Heart left ventricle (tissue), 13 donors: ENCODE results near the gene CHL1.

Experiments used
- CTCF ChIP-seq, 12 donors: fragments of 200-600 bp; sonication (generic) in 4 of 12; IDR thresholded peaks; one replicate each; pipeline versions ENCODE4 v1.5.0 to v1.8.0; 2018 to 2022; ENCODE audit warnings: antibody characterized with exemption in 12 of 12, mild to moderate bottlenecking in 5 of 12
- POLR2A ChIP-seq, 2 donors: fragments of 450-650 bp; IDR thresholded peaks; one replicate each; pipeline ENCODE4 v1.6.1; 2017; ENCODE audit warnings: antibody characterized with exemption in 2 of 2, mild to moderate bottlenecking in 2 of 2, moderate library complexity in 2 of 2
- donor health status: ischemic (EF 13 %, LVEDD 7.1; RV severe dilation, severe dysfunction).
- donor health status: DM: no; HTN: yes; CAD: no.
- donor health status: DM: no; HTN: no; CAD: no.
- donor health status: ischemic (EF 25% LVEDD 6.9; RV normal size, moderate dysfunction).
- donor health status: ischemic (EF 25% LVEDD 5.7; RV mildly dilated, moderate dysfunction).
- donor health status: ischemic (EF 35%, LVEDD 5.7; RV mildly dilated, moderate dysfunction).
- donor health status: nonischemic (EF 11% LVEDD 7.7; RV severe dilation, severe dysfunction).
- donor health status: DM: yes; HTN: yes; CAD: no.
- donor health status: PGD.
- donor health status: ischemic (EF 29% LVEDD 5.4; RV normal size, mild dysfunction).
- donor health status: nonischemic (EF 23%, LVEDD 6.1; RV moderate dilation, normal function).

GRCh38 chr3:229183-229661, 32.7 kb downstream of the CHL1 start:
- no peak for TF ChIP-seq CTCF (IDR thresholded peaks at IDR 0.05)
- TF ChIP-seq POLR2A (IDR thresholded peaks at IDR 0.05) = no peak
